Heart left ventricle (tissue), 16 donors: ENCODE measurements around the gene MIPOL1. TPM values are rescaled to one million over a fixed set of nuclear protein-coding genes. Genes with fewer than 3 reads are reported as not detected.
"Not testable (repeated sequence)": the region's sequence is repeated elsewhere in the genome, so short reads cannot be mapped to it uniquely, and the experiment has no call there.

Experiments used
- ATAC-seq, 4 donors: fragments of 200-7000 bp; cut with Tn5 transposase; one replicate each; pipeline ENCODE4 v1.9.1; 2020 to 2022; ENCODE audit warnings: moderate library complexity in 4 of 4, mild to moderate bottlenecking in 3 of 4, moderate number of reproducible peaks in 1 of 4
- DNase-seq, 5 donors: peaks; one replicate each; pipeline ENCODE4 v3.0.0-alpha.2; 2020
- H3K27ac ChIP-seq, 12 donors: fragments of 200-600 bp; sonication (generic) in 4 of 12; one replicate each; pipeline versions ENCODE4 v1.5.0 to v1.8.0; 2016 to 2022; ENCODE audit warnings: mild to moderate bottlenecking in 2 of 12
- H3K27me3 ChIP-seq, 9 donors: fragments of 200-600 bp; sonication (generic) in 2 of 9; one replicate each; pipeline versions ENCODE4 v1.5.1 to v1.8.0; 2016 to 2022; ENCODE audit warnings: mild to moderate bottlenecking in 3 of 9
- H3K36me3 ChIP-seq, 9 donors: fragments of 200-600 bp; sonication (generic) in 2 of 9; one replicate each; pipeline versions ENCODE4 v1.5.0 to v1.8.0; 2018 to 2022; ENCODE audit warnings: mild to moderate bottlenecking in 2 of 9
- H3K4me1 ChIP-seq, 12 donors: fragments of 200-600 bp; sonication (generic) in 4 of 12; one replicate each; pipeline versions ENCODE4 v1.5.0 to v1.8.0; 2016 to 2022; ENCODE audit warnings: mild to moderate bottlenecking in 3 of 12
- H3K4me3 ChIP-seq, 12 donors: fragments of 200-600 bp; sonication (generic) in 4 of 12; one replicate each; pipeline versions ENCODE4 v1.5.0 to v1.8.0; 2017 to 2022; ENCODE audit warnings: mild to moderate bottlenecking in 9 of 12, moderate library complexity in 4 of 12
- H3K9me3 ChIP-seq, 12 donors: fragments of 200-600 bp; sonication (generic) in 4 of 12; one replicate each; pipeline versions ENCODE4 v1.5.0 to v1.8.0; 2016 to 2022; ENCODE audit warnings: mild to moderate bottlenecking in 1 of 12
- CTCF ChIP-seq, 12 donors: fragments of 200-600 bp; sonication (generic) in 4 of 12; IDR thresholded peaks; one replicate each; pipeline versions ENCODE4 v1.5.0 to v1.8.0; 2018 to 2022; ENCODE audit warnings: antibody characterized with exemption in 12 of 12, mild to moderate bottlenecking in 5 of 12
- POLR2A ChIP-seq, 2 donors: fragments of 450-650 bp; IDR thresholded peaks; one replicate each; pipeline ENCODE4 v1.6.1; 2017; ENCODE audit warnings: antibody characterized with exemption in 2 of 2, mild to moderate bottlenecking in 2 of 2, moderate library complexity in 2 of 2
- WGBS, 4 donors: extraction: QIAGEN DNeasy Blood & Tissue Kit in 2 of 4; methylation state at CpG; one replicate each; pipeline versions ENCODE4 v1.1.5 to v1.1.7; 2013 to 2018; 5-methylcytosine and 5-hydroxymethylcytosine counted together
- intact Hi-C, 10 donors: fragments of 100-400 bp; cut with DNase I; formaldehyde crosslinking; loops; one replicate each; pipeline versions ENCODE4 v1.11.1 to v1.14.2; 2022
- polyA plus RNA-seq, 2 donors: library from polyadenylated mRNA; stranded (reverse); fragments of 200-250 nt; gene quantifications; one replicate each; pipeline ENCODE4 v1.2.3, GENCODE V29; 2013
- total RNA-seq, 9 donors: library from RNA; depleted of rRNA in 2 of 9; stranded (reverse); fragments of >200 nt in 2 of 9; fragmentation: NEBNext Ultra II Directional in 3 of 9; extraction: Animal tissue kit (Norgen Biotek cat#: 25700) in 3 of 9; gene quantifications; one replicate each; pipeline versions ENCODE4 v1.1.0 to v1.2.4, GENCODE V29; 2016 to 2023
- donor health status: ischemic (EF 13 %, LVEDD 7.1; RV severe dilation, severe dysfunction).
- donor health status: healthy with polysubstance abuse.
- donor health status: DM: no; HTN: yes; CAD: no.
- donor health status: DM: no; HTN: no; CAD: no.
- donor health status: ischemic (EF 25% LVEDD 6.9; RV normal size, moderate dysfunction).
- donor health status: ischemic (EF 25% LVEDD 5.7; RV mildly dilated, moderate dysfunction).
- donor health status: healthy.
- donor health status: DM: yes; HTN: yes; CAD: no.
- donor health status: ischemic (EF 35%, LVEDD 5.7; RV mildly dilated, moderate dysfunction).
- donor health status: nonischemic (EF 11% LVEDD 7.7; RV severe dilation, severe dysfunction).
- donor health status: DM: yes; HTN: yes; CAD: no.
- donor health status: PGD.
- donor health status: ischemic (EF 29% LVEDD 5.4; RV normal size, mild dysfunction).
- donor health status: nonischemic (EF 23%, LVEDD 6.1; RV moderate dilation, normal function).

Gene MIPOL1
- total and polyA plus RNA-seq, 11 donors, result 0.99 to 7.3 (median 5.0) TPM

DNA sequence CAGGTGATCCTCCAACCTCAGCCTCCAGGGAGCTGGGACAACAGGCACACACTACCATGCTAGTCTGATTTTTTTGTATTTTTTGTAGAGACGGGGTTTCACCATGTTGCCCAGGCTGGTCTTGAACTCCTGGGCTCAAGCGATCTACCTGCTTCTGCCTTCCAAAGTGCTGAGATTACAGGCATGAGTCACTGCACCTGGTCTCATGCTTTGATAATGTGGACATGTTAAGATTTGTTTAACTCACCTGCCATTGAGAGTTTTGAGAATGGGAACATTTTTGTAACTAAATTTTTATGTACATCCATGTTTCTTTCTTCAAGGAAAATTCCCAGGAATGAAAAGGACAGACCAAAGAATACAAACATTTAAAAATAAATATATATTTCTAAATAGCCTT is 121.2 kb downstream of the MIPOL1 start:
- peaks cover 0 to 6% (median 0%) of the 10 kb centered on the region in 12 donors for H3K9me3 ChIP-seq
- 90 to 97% (median 91%) methylated on average over 2 of the region's 2 CpGs for WGBS, 4 donors
- DNase-seq (no peak), ATAC-seq (no peak)
- no peaks in the 10 kb centered on the region for H3K36me3 ChIP-seq
- H3K27me3 ChIP-seq, result no peaks in the 10 kb centered on the region
- H3K27ac ChIP-seq, result no peak overlapping the region
- no peaks in the 10 kb centered on the region for H3K4me1 ChIP-seq
- TF ChIP-seq CTCF (IDR thresholded peaks at IDR 0.05) (no peak), POLR2A (IDR thresholded peaks at IDR 0.05) (no peak)
- H3K4me3 ChIP-seq, result no peak overlapping the region
- intact Hi-C loops, result no loop called here

- intact Hi-C loops, result no loop called here
- 88 to 93% (median 90%) methylated on average over 2 of the region's 2 CpGs for WGBS, 4 donors
- no peaks in the 10 kb centered on the region for H3K27me3 ChIP-seq
Observed at GRCh38 chr14:37320106-37320505, 122.4 kb downstream of the MIPOL1 start.

DNA sequence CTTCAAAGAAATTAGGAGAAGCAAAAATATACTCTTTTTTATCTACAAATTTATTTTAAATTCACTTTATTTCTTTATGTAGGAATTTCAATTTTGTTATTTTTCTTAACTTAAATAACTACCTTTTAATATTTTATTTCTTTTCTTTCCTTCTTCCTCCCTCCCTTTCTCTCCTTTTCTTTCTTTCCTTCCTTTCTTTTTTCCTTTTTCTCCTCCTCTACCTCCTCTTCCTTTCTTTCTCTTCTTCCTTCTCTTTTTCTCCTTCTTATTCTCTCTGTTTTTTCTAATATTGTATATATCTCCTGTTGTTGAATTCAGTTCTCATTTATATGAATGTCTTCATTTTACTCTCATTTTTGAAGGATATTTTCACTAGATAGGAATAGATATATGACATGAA is 127.6 kb downstream of the MIPOL1 start:
- Histone ChIP-seq H3K4me1 (no peaks in the 10 kb centered on the region), H3K36me3 (no peaks in the 10 kb centered on the region), H3K27ac (no peak overlapping the region), H3K4me3 (no peak overlapping the region), H3K27me3 (no peaks in the 10 kb centered on the region), H3K9me3 (peaks cover 0 to 8% (median 0%) of the 10 kb centered on the region in 12 donors)
- ATAC-seq (no peak), DNase-seq (no peak)
- intact Hi-C loops, result no loop called here
- TF ChIP-seq POLR2A (IDR thresholded peaks at IDR 0.05) (no peak), CTCF (IDR thresholded peaks at IDR 0.05) (no peak)

More at GRCh38 chr14:37320106-37320505, 122.4 kb downstream of the MIPOL1 start:
- Histone ChIP-seq H3K4me3 (no peak overlapping the region), H3K9me3 (peaks cover 0 to 6% (median 0%) of the 10 kb centered on the region in 12 donors), H3K4me1 (no peaks in the 10 kb centered on the region), H3K27ac (no peak overlapping the region), H3K36me3 (no peaks in the 10 kb centered on the region)
- DNase-seq, result no peak
- no peak for TF ChIP-seq CTCF (IDR thresholded peaks at IDR 0.05)
- TF ChIP-seq POLR2A (IDR thresholded peaks at IDR 0.05), result no peak
- ATAC-seq, result no peak

- Histone ChIP-seq H3K4me3 (no peak overlapping the region), H3K9me3 (peaks cover 0 to 17% (median 6%) of the 10 kb centered on the region in 12 donors), H3K27ac (no peak overlapping the region), H3K27me3 (no peaks in the 10 kb centered on the region), H3K36me3 (no peaks in the 10 kb centered on the region), H3K4me1 (no peaks in the 10 kb centered on the region)
- no peak for ATAC-seq
- no peak for DNase-seq
- 74 to 91% (median 81%) methylated on average over 1 of the region's 1 CpG; no CpG with 5 or more reads in 1 of the 4 donors for WGBS, 4 donors
- TF ChIP-seq POLR2A (IDR thresholded peaks at IDR 0.05) (no peak), CTCF (IDR thresholded peaks at IDR 0.05) (no peak)
- intact Hi-C loops, result no loop called here
Observed at GRCh38 chr14:37326434-37326833, 128.7 kb downstream of the MIPOL1 start.

GRCh38 chr14:37327933-37328332 is 130.2 kb downstream of the MIPOL1 start:
- H3K36me3 ChIP-seq, H3K4me1 ChIP-seq, H3K27ac ChIP-seq, H3K27me3 ChIP-seq, H3K4me3 ChIP-seq, intact Hi-C loops, DNase-seq, ATAC-seq: not testable (repeated sequence)
- peaks cover 0 to 22% (median 6%) of the 10 kb centered on the region in 12 donors for H3K9me3 ChIP-seq
- 88 to 92% (median 91%) methylated on average over 5 of the region's 5 CpGs for WGBS, 4 donors
